HG02973 (cell line): ENCODE results near the gene ABLIM2.

ENCODE experiments used
- ATAC-seq: cut with Tn5 transposase; IDR thresholded peaks from one replicate; pipeline ENCODE4 v1.9.1; 2021; ENCODE audit warnings: moderate library complexity; ENCODE audit not compliant: unreplicated experiment

ABLIM2 gene

GRCh38 chr4:8051644-8052043 is 107.0 kb downstream of the ABLIM2 start:
- ATAC-seq, result no peak

DNA sequence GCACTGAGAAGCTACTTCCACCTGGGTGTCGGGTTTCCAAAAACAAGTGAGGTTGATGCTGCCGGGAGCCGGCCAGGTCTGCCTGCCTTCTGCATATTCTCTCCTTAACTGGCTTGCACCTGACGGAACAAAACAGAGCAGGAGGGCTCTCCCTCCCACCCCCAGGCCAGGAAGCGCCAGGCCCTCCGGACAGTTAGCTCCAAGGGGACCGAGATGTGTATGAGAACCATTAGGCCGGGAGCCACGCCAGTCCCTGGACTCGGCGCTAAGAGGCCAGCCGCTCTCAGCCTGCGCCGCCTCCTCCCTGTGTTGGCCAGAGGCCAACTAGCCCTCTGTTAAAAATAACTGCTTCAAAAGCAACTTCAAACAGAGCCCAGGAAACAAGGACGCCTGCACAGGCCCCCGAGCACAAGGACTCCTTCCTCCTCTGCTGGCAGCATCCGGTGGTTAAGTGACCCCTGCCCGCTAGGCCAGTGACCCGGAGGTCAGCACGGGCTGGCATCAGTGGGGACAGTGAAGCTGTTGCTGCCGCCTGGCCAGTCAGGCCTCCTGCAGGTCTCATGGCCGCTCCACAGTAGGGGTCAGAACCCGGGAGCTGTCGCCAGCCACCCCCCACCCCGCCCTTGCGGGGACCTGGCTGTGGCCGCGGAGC is 107.9 kb downstream of the ABLIM2 start:
- ATAC-seq, result no peak

DNA sequence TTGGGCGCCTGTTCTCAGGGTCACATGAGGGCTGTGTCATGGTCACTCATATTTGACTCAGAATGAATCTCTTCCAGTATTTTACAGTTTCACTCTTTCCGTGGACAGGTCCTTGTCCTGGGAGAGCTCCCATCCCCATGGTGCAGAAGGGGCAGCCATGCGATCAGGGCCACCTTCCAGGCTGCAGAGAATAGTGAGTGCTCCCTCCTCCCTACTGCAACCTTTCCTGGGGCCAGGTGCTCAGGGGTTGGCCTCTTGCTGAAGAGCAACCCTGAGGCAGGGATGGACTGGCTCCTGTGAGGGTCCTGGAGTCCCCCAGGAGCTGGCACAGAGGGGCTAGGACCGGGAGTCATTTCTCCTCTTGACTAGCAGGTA is 108.4 kb downstream of the ABLIM2 start:
- no peak for ATAC-seq

DNA sequence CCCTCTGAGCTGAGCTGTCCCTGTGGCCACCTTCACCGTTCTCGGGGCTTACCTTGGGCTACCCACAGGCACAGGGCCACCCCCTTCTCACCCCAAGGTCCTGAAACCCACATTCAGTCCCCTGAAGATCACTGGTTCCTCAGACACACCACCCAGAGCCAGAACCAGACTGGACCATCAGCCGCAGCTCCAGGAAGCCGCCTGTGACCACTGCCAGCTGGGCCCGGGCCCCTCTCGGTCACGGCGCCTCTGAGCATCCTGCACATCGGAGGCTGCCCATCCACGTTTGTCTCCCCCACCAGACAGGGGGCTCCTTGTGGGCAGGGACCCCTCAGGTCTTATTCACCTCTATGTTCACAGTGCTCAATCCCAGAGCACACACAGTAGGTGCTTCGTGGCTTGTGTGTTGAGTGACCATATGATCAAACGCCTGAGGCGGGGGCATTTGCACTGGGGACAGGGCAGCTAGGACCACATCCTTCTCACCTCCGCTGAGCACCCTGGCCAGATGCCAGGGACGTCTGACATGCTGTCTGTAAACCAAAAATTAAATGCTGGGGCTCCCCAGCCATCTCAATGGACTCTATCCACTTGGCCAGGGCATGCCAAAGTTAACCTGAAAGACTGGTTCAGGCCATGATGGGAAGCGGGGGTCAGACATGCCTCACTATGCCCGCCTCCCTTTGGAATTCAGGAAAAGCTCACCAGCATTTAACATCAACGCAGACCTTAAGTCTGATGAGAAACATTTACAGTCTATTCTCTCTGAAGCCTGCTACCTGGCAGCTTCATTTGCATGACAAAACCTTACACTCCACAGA is 109.5 kb downstream of the ABLIM2 start:
- ATAC-seq, result no peak

GRCh38 chr4:8047837-8048678 is 110.6 kb downstream of the ABLIM2 start:
- no peak for ATAC-seq

DNA sequence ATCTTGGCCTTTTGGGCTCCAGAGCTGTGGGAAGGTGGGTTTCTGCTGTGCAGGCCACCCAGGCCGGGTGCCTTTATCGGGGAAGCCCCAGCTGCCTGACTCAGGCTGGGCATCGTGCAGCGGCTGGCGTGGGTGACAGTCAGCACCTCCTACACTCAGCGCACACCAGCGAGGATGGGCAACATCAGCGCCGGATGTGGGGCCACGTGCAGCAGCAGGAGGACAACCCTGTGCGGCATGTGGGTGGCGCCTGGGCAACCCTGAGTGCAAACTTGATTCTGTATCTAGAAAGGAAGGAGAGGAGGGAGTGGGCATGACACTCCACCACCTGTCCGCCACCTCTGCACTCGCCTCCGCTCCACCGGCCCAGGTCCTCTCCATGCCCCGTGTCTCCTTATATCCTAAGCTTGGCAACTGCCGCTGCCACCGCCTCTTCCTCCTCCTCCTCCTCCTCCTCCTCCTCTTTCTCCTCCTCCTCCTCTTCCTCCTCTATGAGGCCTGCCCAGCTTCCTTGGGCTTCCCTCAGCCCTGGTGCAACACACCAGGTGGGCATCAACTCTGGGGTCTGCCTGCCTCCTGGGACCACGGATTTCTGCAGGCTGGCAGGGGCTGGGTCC is 111.6 kb downstream of the ABLIM2 start:
- ATAC-seq, result no peak

GRCh38 chr4:8045909-8046308 is 112.7 kb downstream of the ABLIM2 start:
- no peak for ATAC-seq

GRCh38 chr4:8044699-8045098 is 113.9 kb downstream of the ABLIM2 start:
- no peak for ATAC-seq

GRCh38 chr4:8044244-8044643 is 114.4 kb downstream of the ABLIM2 start:
- ATAC-seq, result no peak

- no peak for ATAC-seq
These were observed 115.0 kb downstream of the ABLIM2 start for GRCh38 chr4:8043596-8043995.

GRCh38 chr4:8041868-8042267 is 116.7 kb downstream of the ABLIM2 start:
- ATAC-seq, result no peak

DNA sequence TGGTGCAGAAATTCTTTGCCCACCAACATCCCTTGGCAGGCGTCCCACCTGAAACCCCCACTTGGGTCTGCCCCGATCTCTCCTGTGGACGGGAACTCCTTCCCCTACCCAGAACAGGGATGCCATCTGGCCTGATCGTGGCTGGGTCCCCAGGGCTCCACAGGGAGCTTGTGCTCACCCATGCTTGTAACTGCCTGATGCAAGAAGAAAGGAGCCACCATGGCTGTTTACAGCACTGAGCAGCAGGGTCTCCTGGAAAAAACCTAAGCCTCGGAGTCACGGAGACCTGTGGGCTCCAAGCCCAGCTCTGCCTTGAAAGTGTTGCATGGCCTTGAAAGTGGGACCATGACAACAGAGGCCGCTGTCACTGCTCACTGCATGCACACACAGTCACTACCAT is 117.4 kb downstream of the ABLIM2 start:
- no peak for ATAC-seq

DNA sequence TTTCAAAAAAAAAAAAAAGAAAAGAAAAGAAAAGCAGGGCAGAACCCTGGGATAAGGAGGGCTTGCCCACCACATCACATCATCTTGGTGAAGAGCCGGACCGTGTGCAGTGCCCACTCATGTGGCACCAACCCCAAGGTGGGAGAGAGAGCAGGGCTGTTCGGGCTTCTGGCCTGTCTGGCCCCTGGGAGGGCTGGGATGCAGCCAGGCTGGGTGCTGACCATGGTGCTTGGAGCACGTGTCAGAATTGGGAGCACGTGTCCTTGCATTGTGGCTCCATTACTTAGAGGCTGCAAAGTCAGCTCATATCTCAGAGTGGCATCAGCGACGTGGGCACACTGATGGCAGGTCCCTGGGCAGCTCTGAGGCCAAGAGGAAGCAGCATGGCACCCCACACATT is 118.0 kb downstream of the ABLIM2 start:
- no peak for ATAC-seq

DNA sequence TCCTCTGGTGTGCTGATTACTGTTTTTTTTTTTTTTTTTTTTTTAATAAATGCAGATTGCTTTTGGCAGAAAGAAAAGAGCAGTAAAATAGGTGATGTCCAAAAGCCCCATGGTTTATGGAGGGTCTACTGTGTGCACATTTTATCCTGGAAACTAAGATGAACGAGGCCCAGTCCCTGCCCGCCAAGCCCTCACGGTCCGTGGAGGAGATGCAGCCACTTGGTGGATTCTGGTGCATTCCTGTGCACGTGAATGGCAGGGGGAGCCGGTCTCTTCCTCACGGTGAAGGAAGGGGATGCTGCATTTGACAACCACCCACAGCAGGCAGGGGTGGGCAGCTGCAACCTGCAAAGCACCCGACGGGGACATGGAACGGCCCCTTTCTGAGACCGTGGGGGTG is 118.8 kb downstream of the ABLIM2 start:
- no peak for ATAC-seq

DNA sequence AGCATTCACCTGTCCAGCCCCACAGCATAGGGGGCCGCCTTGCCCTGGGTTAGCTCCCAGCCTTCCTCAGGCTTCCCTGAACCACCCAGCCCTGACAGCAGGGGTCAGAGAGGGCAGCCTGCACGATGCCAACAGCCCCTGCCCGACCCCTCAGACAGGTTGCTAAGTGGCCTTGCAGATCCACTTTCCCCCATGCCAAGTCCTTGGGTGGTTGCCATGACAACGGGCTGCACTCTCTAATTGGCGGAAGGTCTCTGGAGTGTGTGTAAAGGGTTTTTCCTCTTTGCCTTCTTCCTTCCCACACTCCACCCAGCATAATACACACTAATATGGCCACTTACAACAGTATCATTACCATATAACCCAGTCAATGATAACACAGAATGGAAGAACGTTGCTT is 119.3 kb downstream of the ABLIM2 start:
- no peak for ATAC-seq

GRCh38 chr4:8038719-8039251 is 119.8 kb downstream of the ABLIM2 start:
- no peak for ATAC-seq

DNA sequence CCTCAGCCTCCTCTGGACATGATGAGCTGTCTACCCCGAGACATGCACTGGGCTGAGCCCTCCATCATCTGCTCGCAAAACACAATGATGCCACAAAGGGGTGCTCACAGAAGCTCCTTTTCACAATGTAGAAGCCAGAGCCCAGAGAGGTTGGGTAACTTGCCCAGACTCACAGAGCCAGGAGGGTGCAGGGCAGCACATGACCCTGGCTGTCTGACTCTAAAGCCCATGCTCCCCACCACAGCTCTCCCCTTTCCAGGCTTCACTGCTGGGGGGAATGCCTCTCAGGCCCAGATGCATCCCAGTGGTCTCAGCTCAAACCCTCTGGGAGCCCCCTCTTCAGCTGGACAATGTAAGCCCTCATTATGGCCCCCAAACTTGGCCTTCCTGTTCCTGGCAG is 120.5 kb downstream of the ABLIM2 start:
- no peak for ATAC-seq

GRCh38 chr4:8037150-8037769 is 121.4 kb downstream of the ABLIM2 start:
- ATAC-seq, result no peak

DNA sequence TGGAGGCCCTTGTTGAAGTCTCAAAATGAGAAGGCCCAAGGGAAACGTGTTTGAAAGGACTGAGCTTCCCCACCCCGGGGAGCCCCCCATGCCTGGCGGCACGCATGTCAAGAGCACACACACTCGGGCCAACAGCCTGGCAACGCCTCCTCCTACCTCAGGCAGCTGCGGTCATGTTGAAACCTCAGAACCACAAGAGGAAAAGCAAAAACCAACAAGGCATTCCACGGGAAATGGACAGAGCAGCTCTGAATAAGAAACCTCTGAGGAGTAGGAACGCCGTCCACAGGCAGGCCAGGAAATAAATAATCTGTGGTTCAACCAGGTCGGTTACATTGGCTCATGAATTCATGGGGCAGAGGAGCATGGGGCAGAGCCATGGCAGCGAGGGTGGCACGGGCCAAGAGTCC is 123.2 kb downstream of the ABLIM2 start:
- no peak for ATAC-seq

- ATAC-seq, result no peak
These were observed 124.6 kb downstream of the ABLIM2 start for GRCh38 chr4:8033829-8034528.
